GM18526 (cell line): ENCODE data around the gene NUP50.

Experiments used
- POLR2A ChIP-seq: IDR thresholded peaks from 3 replicates; pipeline ENCODE4 v1.6.1; 2011; ENCODE audit not compliant: insufficient read length; ENCODE audit errors: extremely low read depth

Gene NUP50

DNA sequence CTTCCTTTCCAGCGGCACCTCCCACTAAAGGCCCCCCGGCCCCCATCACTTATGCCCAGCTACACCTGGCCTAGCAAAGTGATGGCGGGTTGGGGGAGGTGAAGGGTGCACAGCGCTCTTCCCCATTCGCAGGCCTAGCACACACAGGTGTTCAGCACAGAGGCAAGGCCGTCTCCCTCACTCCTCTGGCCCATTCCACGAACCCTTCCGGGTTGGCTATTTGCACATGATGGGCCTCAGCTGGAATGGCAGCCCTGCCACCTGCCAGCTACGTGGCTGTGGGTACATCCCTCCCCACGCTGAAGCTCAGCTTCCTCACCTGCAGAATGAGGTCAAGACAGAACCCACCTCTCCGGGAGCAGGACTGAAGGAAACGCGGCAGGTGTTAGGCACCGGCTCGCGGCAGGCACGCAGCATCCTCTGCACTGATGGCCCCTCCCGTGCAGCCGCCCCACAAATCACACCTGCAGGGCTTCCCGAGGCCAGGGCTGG, 72.2 kb downstream of the NUP50 start:
- TF ChIP-seq POLR2A: no peak

DNA sequence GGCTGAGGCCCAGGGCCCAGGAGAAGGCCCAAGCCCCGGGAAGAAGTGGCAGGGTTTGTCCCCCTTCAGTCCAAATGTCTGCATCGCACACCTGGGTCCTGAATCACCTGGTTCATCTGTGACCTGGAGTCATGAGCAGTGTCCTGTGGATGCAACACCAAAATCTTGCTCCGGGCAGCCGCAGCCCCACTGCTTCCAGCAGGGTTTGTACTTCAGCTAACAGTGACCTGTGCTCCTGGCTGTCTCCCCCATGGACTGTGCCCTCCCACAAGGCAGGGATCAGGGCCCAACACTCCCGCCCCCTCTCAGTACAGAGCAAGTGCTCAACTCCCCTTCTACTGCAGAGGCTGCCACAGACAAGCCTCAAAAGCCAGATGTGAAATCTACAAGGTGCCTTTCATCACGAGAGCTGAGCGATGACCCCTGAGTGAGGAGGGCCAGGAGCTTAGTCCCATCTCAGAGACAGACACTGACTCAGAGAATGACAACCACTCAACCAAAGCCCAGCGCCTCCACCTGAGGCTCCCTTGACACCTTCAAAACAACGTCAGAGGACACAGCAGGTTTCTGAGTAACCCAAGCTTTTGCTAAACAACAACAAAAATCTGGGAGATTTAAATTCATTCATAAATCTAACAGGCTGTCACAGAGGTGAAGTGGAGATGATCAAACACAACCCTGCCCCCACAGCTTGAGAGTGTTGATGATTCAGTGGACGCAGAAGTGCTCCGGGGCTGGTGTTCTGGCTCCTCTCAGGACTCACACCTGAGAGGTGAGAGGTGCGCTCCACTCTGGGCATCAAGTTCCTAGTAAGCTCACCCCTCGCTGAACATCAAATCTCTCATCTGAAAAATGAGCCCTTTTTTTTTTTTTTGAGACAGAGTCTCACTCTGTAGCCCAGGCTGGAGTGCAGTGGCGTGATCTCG, 73.6 kb downstream of the NUP50 start:
- TF ChIP-seq POLR2A: no peak
